HG03354 (cell line): ENCODE data around the gene RSAD2.
"Not testable (repeated sequence)": the region's sequence is repeated elsewhere in the genome, so short reads cannot be mapped to it uniquely, and the experiment has no call there.

Source experiments
- ATAC-seq: cut with Tn5 transposase; IDR thresholded peaks from one replicate; pipeline ENCODE4 v1.9.1; 2021; ENCODE audit warnings: mild to moderate bottlenecking; ENCODE audit not compliant: unreplicated experiment, poor library complexity, severe bottlenecking

Gene RSAD2

DNA sequence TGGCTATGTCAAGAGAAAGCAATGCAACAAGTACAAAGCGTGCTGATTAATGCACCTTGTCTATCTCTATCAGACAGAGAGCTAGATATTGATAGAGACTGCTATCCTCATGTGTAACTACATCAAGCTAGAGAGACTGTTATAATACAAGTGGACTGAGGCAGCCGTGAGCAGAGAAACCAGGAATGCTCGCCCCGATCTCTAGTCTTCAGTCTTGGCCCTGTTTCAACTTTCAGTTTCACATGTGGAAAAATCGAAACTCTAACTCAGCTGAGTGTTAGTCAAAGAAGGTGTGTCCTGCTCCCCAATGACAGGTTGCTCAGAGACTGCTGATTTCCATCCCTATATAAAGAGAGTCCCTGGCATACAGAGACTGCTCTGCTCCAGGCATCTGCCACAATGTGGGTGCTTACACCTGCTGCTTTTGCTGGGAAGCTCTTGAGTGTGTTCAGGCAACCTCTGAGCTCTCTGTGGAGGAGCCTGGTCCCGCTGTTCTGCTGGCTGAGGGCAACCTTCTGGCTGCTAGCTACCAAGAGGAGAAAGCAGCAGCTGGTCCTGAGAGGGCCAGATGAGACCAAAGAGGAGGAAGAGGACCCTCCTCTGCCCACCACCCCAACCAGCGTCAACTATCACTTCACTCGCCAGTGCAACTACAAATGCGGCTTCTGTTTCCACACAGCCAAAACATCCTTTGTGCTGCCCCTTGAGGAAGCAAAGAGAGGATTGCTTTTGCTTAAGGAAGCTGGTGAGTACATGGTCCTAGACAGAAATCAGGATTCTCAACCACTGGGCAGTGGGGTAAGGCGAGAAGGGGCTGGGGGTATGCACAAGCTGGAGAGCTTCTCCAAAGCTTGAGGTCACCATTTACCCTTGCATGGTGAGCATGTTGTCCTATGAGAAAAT, at the start of gene RSAD2:
TSS of gene RSAD2 (plus strand) at position 376 of the 903 bp plus-strand sequence. CDS start at position 400, 24 bp downstream.
- peak; percentile 78 for ATAC-seq

DNA sequence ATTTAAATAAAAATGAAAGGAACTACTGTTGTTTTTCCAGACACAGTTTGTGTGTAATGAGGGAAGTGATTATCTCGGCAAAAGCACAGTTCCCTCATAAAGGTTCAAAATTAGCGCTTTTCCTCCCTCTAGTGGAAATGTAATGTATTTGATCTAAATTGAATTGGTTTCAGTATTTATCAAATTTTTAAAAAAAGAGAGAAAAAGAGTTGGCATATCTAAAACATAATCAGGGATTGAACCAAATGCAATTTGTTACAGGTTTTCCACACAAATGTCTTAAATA, 49.3 kb upstream of the RSAD2 start:
- no peak for ATAC-seq

GRCh38 chr2:6831229-6831628, 46.3 kb upstream of the RSAD2 start:
- no peak for ATAC-seq

- no peak for ATAC-seq
Measured at GRCh38 chr2:6832596-6833299, 44.8 kb upstream of the RSAD2 start.

GRCh38 chr2:6833300-6833604, 44.3 kb upstream of the RSAD2 start:
- ATAC-seq = no peak

GRCh38 chr2:6834163-6834562, 43.4 kb upstream of the RSAD2 start:
- ATAC-seq = no peak

GRCh38 chr2:6835467-6835866, 42.1 kb upstream of the RSAD2 start:
- ATAC-seq = no peak

DNA sequence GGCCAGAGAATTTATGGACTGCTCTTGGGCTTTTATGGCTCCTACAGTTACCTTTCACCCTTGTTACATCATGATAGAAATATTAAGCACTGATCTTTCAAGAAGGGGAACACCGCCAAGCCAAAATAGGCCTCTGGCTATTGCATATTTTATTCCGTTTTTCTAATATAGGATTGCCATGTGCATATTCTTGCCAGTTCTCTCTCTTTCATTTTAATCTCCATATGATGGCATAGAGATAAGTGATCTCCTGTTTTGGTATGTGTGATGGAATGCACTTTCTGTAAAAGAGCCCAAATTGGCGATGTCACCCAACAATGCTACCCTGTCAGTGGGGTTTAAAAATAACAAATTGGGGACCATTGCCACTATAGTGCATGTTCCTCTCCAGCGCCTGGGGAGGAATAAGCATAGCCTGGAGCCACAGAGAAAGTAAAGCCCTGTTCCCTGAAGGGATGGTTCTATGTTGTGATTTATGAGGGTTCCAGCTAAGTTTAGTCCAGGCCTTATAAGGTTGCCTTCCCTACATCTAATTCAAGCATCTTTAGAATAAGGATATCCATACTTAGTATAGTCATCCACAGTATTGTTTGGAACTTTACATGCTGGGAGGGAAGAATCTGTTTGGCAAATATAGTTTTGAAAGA, 38.8 kb upstream of the RSAD2 start:
- no peak for ATAC-seq

DNA sequence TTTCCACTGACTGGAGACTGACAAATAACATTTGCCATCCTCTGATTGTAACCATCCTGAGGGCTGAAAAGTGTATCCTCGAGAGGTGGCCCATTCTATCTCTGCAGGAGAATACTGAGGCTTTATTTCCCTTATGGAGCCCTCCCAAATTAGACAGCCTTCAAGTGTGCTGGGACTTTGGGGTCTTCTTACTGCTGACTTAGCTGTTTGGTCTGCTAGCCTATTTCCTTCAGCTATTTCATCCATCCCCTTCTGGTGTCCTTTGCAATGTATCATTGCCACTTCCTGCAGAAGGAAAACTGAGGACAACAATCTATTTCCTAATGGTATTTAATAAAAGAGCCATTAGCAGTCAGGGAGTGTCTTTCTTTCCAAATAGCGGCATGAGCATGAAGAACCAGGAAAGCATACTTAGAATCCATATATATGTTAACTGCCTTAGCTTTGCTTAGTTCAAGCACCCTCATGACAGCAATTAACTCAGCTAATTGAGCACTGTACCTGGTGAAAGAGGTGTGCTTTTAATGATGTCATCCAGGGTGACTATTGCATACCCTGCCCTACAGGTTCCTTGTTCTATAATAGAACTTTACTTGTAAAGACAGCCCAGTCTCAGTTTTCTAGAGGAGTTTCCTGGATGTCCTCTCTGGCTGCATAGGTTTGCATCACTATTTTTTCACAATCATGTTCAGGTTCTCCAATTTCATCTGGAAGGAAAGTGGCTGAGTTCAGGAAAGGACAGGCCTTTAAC, 35.9 kb upstream of the RSAD2 start:
- no peak for ATAC-seq

DNA sequence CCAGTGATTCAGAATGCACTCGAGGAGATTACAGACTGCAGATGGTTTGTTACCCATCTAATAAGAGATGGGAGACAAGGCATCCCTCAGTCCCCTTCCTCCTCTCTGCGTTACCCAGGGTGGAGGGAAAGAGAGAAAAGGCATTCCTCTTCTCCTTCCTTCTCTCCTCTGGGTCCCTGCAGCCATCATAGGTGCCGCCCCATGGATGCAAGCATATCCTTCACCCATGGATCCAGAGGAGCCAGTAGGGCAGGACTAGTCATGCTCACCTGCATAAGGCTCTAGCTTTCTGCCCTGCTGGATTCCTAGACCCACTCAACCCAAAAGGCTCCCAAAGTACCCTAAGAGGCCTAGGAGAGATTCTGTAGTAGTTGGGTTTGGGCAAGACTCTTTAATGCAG, 32.3 kb upstream of the RSAD2 start:
- no peak for ATAC-seq

DNA sequence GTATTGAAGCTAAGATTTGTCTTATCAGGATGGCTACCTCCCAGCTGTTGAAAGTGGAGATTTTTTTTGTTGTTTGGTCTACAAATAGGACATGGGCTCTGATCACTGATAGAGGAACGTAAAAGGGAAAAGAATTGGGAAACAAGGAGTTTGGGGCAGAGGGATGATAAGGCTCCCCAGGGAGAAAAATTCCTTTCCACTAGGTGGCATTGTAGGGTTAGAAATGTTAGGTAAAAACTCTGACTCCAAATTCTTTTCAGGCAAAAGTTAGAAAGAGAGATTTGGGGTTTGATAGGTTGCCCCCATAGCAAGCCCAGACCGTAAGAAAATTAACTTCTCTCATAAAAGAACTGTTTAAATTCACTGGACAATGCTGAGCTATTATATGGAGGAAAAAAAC, 31.7 kb upstream of the RSAD2 start:
- ATAC-seq = no peak

- no peak for ATAC-seq
Measured at GRCh38 chr2:6846540-6846939, 31.0 kb upstream of the RSAD2 start.

- ATAC-seq = no peak
Measured at GRCh38 chr2:6846967-6847681, 30.5 kb upstream of the RSAD2 start.

DNA sequence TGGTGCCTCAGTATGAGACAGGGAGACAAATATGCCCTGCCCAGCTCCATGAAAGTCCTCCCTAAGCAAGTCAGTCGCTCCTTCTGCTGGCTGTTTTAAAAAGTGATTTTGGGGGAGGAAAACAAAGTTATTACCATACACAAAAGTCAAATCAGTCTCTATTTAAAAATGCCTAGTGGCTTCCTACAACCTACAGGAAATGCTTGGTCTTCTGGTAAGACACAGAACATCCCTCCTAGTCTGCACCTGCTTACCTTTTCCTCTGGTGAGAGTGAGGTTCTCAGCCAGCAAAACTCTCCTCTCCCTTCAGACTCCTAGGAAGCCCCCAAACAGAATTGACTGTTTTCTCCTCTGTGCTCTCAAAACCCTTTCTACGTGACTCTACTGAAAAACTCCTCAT, 25.4 kb upstream of the RSAD2 start:
- ATAC-seq = no peak

DNA sequence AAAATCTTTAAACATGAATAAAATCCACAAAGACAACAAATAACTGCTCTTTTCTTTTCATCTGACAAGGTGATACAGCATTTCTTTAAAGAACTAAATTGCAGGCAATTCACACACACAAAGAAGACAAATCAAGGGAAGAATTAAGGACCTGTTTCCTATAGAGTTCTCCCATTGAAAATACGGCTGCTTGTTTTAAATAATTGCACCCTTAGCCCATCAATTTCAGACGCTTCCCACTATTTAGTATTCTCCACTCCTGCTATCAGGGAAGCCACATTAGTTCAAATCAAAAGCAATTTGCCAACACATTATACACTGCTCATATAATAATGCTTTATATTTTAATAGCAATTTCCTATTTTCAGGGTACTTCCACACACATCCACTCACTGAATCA, 23.2 kb upstream of the RSAD2 start:
- ATAC-seq = no peak

GRCh38 chr2:6855860-6856547, 21.6 kb upstream of the RSAD2 start:
- no peak for ATAC-seq

- ATAC-seq = no peak
Measured at GRCh38 chr2:6856548-6856920, 21.0 kb upstream of the RSAD2 start.

- not testable (repeated sequence) for ATAC-seq
Measured at GRCh38 chr2:6858466-6859027, 19.0 kb upstream of the RSAD2 start.

- no peak for ATAC-seq
Measured at GRCh38 chr2:6860296-6860695, 17.3 kb upstream of the RSAD2 start.
